Cerebellar nuclear complex (tissue), 1 donor: ENCODE data around the gene RAC2.
"Not testable (repeated sequence)": the region's sequence is repeated elsewhere in the genome, so short reads cannot be mapped to it uniquely, and the experiment has no call there.

ENCODE experiments used
- DNase-seq, 2 experiments: peaks; one replicate each; lab custom pipeline; 2025; lab: John Stamatoyannopoulos, UW

The RAC2 gene

DNA sequence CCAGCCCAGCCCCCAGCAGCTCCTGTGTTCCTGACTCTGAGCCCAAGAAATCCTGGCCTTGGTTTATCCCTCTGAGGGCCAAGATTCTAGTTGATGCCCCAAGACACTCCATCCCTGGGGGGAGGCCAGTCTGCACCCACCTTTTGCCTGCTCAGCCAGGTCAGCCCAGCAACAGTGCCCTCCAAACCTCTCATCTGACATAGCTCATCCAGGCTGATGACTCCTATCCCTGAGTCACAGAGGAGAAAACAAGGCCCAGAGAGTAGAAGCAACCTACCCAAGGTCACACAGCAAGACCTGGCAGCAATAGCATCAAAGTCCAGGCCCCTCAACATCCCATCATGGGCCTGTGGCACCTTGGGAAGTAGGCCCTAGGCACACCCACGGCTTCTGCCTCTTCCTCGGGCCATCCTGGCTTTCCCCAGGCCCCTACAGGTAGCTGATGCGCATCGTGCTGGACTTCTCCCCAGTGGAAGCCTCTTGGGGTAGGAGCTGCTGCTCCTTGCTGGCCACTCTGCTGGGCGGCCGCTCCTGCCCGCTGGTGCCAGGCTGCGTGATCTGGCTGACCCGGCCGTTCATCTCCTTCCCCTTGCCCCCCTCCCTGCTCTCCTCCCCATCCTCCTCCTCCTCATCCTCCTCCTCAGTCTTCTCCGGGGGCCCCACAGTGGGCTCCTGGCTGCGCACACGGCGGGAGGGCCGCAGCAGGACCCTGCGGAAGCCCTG is 37.8 kb downstream of the RAC2 start:
- no peak for DNase-seq

DNA sequence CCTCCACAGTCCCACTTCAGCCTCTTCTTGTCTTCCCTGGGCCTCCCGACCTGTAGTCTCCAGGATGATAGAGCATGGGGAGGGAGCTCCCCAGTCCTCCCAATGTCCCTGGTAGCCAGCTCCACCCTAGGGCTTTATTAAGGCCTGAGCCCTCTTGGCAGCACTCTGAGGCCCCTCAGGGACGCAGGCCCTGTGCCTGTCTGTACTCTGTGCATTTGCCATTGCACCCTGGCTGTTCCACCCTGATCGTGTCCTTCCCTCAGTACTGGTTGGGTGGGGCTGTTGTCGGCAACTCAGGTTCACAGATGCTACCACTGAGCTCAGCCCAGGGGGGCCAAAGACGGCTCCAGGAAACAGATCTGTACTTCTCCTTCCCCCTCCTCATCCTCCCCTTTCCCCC is 39.0 kb downstream of the RAC2 start:
- no peak for DNase-seq

DNA sequence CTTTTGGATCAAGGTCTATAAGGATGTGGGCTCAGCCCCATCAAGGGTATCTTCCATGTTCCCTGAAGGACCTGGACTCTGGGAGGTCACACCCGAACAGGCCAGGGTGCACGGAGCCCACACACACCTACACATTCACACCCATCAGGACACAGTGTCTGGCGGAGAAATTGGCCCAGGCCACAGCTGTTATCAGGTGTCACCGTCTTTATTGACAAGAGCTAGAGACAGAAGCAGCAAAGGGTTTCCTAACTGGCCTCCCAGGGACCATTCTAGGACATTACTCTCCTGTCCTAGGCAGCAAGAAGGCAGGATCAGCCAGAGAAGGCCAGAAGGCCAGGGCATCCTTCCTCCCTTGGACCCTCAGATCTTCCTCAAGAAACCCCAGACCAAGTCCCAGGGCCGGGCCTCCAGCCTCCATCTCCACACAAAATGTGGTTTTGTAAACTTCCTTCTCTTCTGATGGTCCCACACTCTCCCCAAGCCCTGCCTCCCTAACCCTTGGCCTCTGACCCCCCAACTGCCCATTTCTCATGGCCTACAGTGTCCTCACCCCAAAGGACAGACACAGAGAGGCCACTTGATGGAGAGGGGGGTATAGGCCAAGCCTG is 39.9 kb downstream of the RAC2 start:
- no peak for DNase-seq

GRCh38 chr22:37203354-37204044 is 40.6 kb downstream of the RAC2 start:
- no peak for DNase-seq

GRCh38 chr22:37202716-37203115 is 41.4 kb downstream of the RAC2 start:
- no peak for DNase-seq

- no peak for DNase-seq
These were observed 42.0 kb downstream of the RAC2 start for GRCh38 chr22:37202001-37202555.

DNA sequence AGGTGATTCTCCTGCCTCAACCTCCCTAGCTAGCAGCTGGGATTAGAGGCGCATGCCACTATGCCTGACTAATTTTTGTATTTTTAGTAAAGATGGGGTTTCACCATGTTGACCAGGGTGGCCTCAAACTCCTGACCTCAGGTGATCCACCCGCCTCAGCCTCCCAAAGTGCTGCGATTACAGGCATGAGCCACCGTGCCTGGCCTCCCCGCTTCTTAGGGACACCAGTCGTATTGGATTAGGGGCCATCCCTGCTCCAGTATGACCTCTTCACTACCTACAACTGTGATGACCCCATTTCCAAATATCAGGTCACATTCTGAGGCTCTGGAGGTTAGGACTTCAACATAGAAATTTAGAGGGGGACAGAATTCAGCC is 42.6 kb downstream of the RAC2 start:
- DNase-seq = not testable (repeated sequence)

- no peak for DNase-seq
These were observed 44.3 kb downstream of the RAC2 start for GRCh38 chr22:37199760-37200108.

DNA sequence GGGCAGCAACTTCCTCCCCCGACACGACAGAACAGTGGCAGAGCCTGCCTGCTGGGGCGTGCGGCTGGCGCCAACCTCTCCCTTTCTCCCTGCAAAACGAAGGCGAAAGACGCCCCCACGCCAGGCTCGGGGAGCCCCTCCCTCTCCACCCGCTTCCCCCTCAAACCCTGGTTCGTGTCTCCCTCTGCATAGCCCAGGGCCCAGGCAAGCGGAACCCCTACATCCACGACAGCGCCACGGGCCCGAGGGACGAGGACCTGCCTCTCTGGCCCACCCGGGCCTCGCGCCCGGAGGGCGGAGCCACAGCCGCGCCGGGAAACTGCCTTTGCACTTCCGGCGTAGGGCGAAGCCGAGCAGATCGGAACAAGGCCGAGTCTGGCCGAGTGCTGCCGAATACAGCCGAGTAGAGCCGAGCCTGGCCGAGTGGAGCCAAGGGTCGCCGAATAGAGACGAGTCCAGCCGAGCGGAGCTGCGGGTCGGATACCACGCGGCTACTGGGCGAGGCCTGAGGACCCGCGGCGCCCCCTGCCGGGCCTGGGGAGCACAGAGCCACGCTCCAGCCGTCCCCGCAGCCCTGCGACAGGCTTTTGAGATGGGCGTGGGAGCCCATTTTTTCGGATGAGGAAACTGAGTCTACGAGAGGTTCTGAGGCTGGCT is 44.8 kb downstream of the RAC2 start:
- DNase-seq = peak; percentile 63 to 78

DNA sequence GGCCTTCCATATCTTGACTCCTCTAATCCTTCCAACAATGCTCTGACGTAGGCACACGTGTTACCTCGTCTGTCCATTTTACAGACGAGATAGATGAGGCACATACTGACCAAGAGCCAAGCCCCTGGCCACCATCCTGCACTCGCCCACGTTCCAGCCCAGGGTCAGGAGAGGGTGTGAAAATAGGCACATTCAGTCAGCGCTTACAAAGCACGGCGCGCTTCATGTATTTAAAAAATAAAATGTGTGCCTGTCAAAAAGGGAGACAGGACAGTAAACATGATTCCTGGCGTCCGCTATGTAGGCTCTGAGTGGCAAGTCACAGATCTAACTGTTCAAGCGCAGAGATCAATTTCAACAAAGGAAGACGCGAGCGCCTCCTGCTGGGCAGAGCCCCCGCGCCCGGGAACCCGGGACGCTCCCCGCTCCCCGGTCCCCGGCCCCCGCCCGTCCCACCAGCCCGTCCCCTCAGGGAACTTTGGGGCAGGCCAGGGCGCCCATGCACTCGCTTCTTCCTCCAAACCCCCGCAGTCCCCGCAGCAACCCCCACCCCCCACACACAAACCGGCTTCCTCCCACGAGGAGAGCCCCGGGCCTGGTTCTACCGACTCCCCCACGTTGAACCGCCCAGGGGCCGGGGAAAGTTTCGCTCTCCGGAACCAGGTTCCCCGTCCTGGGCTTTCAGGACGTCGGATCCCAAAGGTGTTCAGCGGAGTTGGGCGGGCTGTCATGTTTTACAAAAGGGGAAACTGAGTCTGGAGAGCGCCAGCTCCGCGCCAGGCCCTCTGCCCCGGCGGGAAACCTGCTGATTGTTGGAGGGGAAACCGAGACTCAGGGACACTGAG is 45.6 kb downstream of the RAC2 start:
- DNase-seq = peak in 1 of 2 experiments; percentile 2

DNA sequence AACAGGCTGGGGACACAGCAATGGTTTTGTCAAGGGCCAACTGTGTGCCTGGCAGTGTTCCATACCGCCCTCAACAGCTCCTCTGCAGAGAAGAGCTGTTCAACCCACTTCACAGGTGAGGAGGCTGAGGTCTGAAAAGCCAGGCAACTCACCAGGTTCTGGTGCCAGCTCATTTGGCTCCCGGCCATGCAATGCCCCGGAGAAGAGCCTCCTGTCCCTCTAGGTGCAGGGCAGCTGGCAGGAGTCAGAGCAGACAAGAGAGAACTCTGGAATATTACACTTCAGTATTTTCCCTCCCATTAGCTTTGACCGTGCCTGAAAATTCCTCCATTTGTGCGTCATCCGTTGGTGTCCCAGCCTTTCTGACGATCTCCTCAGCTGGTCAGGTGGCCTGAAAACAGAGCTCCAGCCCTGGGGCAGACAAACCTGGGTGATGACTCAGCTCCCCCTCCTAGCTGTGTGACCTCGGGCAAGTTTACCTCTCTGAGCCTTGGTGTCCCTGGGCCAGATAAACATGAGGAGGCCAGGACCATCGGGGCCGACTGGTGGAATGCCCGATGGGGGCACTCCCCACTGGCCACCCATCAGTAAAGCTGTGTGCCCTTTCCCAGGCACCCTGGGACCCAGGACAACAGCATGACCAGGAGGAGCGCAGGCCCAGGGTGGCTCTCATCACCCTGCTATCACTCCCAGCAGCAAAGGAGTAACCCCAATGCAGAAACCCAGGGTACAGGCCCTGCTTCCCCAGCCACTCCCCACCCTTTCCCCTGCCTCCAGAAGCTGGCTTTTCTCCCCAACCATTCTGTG is 46.4 kb downstream of the RAC2 start:
- DNase-seq = no peak

- peak in 1 of 2 experiments; percentile 14 for DNase-seq
These were observed 47.3 kb downstream of the RAC2 start for GRCh38 chr22:37196539-37197450.

GRCh38 chr22:37195921-37196320 is 48.1 kb downstream of the RAC2 start:
- no peak for DNase-seq

DNA sequence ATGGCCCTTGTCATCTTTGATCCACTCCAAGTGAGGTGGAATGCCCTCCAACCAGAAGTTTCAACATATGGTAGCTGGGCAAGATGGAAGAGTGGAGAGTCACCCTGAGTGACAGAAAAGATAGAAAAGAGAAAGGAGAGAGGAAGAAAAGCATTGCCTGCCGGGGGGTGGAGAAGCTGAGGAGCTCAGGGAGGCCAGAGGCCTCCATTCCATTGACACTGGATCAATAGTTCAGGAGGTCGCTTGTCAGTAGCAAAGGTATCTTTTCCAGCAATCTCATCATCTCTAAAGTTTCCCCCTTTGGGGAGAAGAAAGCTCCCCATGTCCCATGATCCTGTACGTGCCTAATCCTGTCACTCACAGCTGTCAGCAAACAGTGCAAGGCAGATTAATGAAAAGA is 49.3 kb downstream of the RAC2 start:
- no peak for DNase-seq

DNA sequence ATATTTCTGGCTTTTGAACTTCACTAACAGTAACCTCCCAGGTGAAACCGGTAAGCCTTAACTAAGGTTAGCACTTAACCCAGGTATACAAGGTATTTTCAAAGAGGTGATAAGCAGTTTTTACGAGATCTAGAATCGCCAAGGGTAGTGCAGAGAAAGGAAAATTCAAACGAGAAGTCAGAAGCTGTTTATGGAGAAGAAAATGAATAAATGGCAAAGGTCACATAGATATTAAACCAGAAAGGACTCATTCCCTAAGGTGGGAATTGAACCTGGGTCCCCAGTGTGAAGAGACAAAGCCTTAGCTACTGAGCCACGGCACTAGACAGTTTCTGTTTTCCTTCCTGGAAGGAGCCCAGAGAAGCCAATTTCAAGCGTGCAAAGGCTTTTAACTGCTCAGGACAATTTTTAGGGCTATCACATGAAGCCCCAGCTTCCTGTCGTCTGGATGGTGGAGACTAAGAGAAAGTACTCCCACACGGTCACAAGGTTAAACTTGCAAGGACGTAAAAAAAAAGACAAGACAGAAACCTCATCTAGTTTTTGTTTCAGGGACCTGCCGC is 50.4 kb downstream of the RAC2 start:
- DNase-seq = no peak

DNA sequence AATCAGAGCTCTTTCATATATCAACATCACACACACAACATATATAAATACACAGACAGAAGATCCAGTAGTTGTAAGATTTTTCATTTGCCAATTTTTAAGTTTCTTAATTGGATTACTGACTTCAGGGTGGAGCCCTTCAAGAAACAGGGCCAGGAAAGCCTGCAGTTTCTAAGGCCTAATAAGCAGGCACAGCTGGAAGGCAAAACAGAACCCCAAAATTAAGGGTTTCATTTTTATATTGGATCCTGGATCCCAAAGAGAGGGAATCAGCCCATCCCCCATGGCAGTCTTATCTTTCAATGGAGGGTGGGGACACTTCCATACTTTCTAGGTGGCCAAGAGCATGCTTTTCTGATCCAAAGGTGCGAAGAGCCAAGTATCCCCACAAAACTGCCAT is 51.3 kb downstream of the RAC2 start:
- no peak for DNase-seq

DNA sequence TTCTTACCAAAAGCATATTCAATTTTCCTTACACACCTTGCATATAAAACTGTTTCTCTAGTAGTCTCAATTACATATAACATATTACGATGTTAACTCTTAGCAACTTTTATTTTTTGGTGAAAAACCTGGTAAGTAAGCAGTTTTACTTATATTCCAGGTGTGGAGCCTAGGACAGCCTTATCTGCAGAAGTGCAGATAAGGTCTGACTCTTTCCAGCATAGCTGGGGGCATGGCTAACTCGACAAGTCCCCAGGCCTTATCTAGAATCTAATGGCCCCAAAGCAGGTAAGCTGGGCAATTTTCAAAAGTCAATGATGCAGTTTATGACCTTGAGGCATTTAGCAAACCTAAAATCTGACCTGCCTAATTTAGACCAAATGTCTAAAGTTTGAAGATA is 51.9 kb downstream of the RAC2 start:
- no peak for DNase-seq

DNA sequence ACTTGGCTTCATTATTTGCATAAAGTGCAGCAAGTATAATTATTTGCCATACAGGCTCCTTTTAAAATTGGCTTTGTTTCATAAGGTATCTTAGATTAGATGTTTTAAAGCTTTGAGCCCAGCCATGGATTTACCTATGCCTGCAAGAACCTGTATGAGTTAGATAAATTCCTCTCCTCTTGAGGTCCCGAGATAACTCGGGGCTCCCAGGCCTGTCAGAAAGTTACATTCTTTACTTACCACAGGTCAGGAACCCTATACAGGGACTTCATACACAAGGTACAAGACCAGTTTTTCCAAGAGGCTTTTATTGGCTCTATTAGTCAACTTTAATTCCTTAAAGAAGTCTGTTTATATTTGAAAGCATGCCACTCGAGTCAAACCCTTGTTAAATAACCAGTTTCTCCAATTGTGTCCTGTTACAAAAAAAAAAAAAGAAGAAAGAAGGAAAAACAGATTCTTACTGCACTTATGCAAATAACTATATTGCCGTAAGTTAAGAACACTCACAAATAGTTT is 53.7 kb downstream of the RAC2 start:
- no peak for DNase-seq

DNA sequence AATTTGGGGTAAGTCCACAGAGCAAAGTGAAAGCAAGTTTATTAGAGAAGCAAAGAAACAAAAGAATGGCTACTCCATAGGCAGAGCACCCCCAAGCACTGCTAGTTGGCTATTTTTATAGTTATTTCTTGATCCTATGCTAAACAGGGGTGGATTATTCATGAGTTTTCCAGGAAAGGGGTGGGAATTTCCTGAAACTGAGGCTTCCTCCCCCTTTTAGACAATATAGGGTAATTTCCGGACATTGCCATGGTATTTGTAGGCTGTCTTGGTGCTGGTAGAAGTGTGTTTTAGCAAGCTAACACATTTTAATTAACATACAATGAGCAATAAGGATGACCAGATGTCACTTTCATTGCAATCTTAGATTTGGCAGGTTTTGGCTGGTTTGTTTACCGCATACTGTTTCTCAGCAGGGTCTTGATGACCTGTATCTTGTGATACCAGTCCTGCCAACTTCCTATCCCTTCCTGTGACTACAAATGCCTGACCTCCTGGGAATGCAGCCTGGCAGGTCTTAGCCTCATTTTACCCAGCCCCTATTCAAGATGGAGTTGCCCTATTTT is 55.1 kb downstream of the RAC2 start:
- DNase-seq = peak; percentile 3 to 7
